Stimulated activated naive B cell treated with anti-CD40 and anti-IgM and Interleukin-4, amounts not matched to agents 10 μg/mL and 1 μg/mL and 100 μg/mL, for 72 hours (primary cell): ENCODE measurements around the gene BBS1.

Experiments
- ATAC-seq, 2 donors: fragments of 150-1000 bp; cut with Tn5 transposase; replicated peaks; 2 replicates each; pipeline ENCODE4 v1.10.0; 2021; ENCODE audit warnings: moderate library complexity in 1 of 2
- DNase-seq: peaks from one replicate; pipeline ENCODE4 v3.0.0; 2021
- H3K27ac Mint-ChIP-seq: one replicate; pipeline ENCODE4 v1.8.0; 2022; ENCODE audit warnings: mild to moderate bottlenecking, mixed read lengths
- H3K27me3 Mint-ChIP-seq, 2 donors: one replicate each; pipeline ENCODE4 v1.8.0; 2022; ENCODE audit warnings: mixed read lengths in 2 of 2
- H3K36me3 Mint-ChIP-seq, 2 donors: one replicate each; pipeline ENCODE4 v1.8.0; 2022; ENCODE audit warnings: mixed read lengths in 2 of 2, mild to moderate bottlenecking in 1 of 2
- H3K4me1 Mint-ChIP-seq, 2 donors: one replicate each; pipeline ENCODE4 v1.8.0; 2022; ENCODE audit warnings: mixed read lengths in 2 of 2, mild to moderate bottlenecking in 1 of 2
- H3K4me3 Mint-ChIP-seq, 2 donors: one replicate each; pipeline ENCODE4 v1.8.0; 2022; ENCODE audit warnings: mild to moderate bottlenecking in 2 of 2, mixed read lengths in 2 of 2, moderate library complexity in 1 of 2
- H3K9me3 Mint-ChIP-seq, 2 donors: one replicate each; pipeline ENCODE4 v1.8.0; 2022; ENCODE audit warnings: mixed read lengths in 2 of 2, mild to moderate bottlenecking in 1 of 2

The BBS1 gene

GRCh38 chr11:66488957-66489356 is 21.5 kb upstream of the BBS1 start:
- Mint-ChIP-seq H3K4me3 (no peak overlapping the region), H3K4me1 (peaks cover 3 to 5% of the 10 kb centered on the region in 2 donors), H3K36me3 (peaks cover 47 to 58% of the 10 kb centered on the region in 2 donors)

GRCh38 chr11:66489636-66490035 is 20.8 kb upstream of the BBS1 start:
- Mint-ChIP-seq H3K9me3 (no peaks in the 10 kb centered on the region), H3K36me3 (peaks cover 50 to 58% of the 10 kb centered on the region in 2 donors)
- no peak for ATAC-seq

More at GRCh38 chr11:66488957-66489356, 21.5 kb upstream of the BBS1 start:
- ATAC-seq (no peak), DNase-seq (no peak)
- Mint-ChIP-seq H3K27ac (no peak overlapping the region), H3K27me3 (no peaks in the 10 kb centered on the region), H3K9me3 (no peaks in the 10 kb centered on the region)

GRCh38 chr11:66491315-66491935 is 19.0 kb upstream of the BBS1 start:
- no peak for DNase-seq
- peak; percentile 52 to 66 for ATAC-seq
- Mint-ChIP-seq H3K36me3 (peaks cover 46 to 53% of the 10 kb centered on the region in 2 donors), H3K27ac (no peak overlapping the region), H3K27me3 (no peaks in the 10 kb centered on the region), H3K9me3 (no peaks in the 10 kb centered on the region), H3K4me3 (no peak overlapping the region), H3K4me1 (no peaks in the 10 kb centered on the region)

More at GRCh38 chr11:66489636-66490035, 20.8 kb upstream of the BBS1 start:
- Mint-ChIP-seq H3K27ac (no peak overlapping the region), H3K4me3 (no peak overlapping the region), H3K27me3 (no peaks in the 10 kb centered on the region), H3K4me1 (peaks cover 2 to 4% of the 10 kb centered on the region in 2 donors)
- no peak for DNase-seq

GRCh38 chr11:66492161-66492865 is 18.1 kb upstream of the BBS1 start:
- no peaks in the 10 kb centered on the region for H3K27me3 Mint-ChIP-seq
- ATAC-seq (no peak), DNase-seq (no peak)
- no peaks in the 10 kb centered on the region for H3K4me1 Mint-ChIP-seq
- H3K27ac Mint-ChIP-seq, result peak overlapping the region; percentile 11
- peaks cover 46 to 49% of the 10 kb centered on the region in 2 donors for H3K36me3 Mint-ChIP-seq
- no peaks in the 10 kb centered on the region for H3K9me3 Mint-ChIP-seq
- no peak overlapping the region for H3K4me3 Mint-ChIP-seq

- no peaks in the 10 kb centered on the region for H3K27me3 Mint-ChIP-seq
- DNase-seq (no peak), ATAC-seq (no peak)
- H3K4me3 Mint-ChIP-seq, result no peak overlapping the region
- H3K4me1 Mint-ChIP-seq, result no peaks in the 10 kb centered on the region
- peaks cover 41 to 42% of the 10 kb centered on the region in 2 donors for H3K36me3 Mint-ChIP-seq
- no peak overlapping the region for H3K27ac Mint-ChIP-seq
- H3K9me3 Mint-ChIP-seq, result no peaks in the 10 kb centered on the region
Measured at GRCh38 chr11:66493130-66493529, 17.3 kb upstream of the BBS1 start.

- Mint-ChIP-seq H3K4me1 (no peaks in the 10 kb centered on the region), H3K4me3 (no peak overlapping the region), H3K36me3 (peaks cover 41 to 42% of the 10 kb centered on the region in 2 donors), H3K27me3 (no peaks in the 10 kb centered on the region), H3K27ac (no peak overlapping the region), H3K9me3 (no peaks in the 10 kb centered on the region)
- ATAC-seq, result no peak
- DNase-seq, result no peak
Measured at GRCh38 chr11:66494458-66494857, 16.0 kb upstream of the BBS1 start.

- H3K27me3 Mint-ChIP-seq, result no peaks in the 10 kb centered on the region
- H3K36me3 Mint-ChIP-seq, result peaks cover 37 to 42% of the 10 kb centered on the region in 2 donors
- H3K4me3 Mint-ChIP-seq, result no peak overlapping the region
- no peak for ATAC-seq
- H3K27ac Mint-ChIP-seq, result no peak overlapping the region
- DNase-seq, result no peak
- H3K9me3 Mint-ChIP-seq, result no peaks in the 10 kb centered on the region
- H3K4me1 Mint-ChIP-seq, result no peaks in the 10 kb centered on the region
Measured at GRCh38 chr11:66494935-66495334, 15.5 kb upstream of the BBS1 start.

- Mint-ChIP-seq H3K27me3 (no peaks in the 10 kb centered on the region), H3K4me1 (no peaks in the 10 kb centered on the region), H3K4me3 (no peak overlapping the region), H3K27ac (no peak overlapping the region), H3K36me3 (peaks cover 36 to 40% of the 10 kb centered on the region in 2 donors), H3K9me3 (no peaks in the 10 kb centered on the region)
- DNase-seq, result no peak
- ATAC-seq, result peak in 1 of 2 donors; percentile 33
Measured at GRCh38 chr11:66495401-66495854, 15.0 kb upstream of the BBS1 start.

- Mint-ChIP-seq H3K36me3 (peaks cover 35 to 42% of the 10 kb centered on the region in 2 donors), H3K27ac (no peak overlapping the region), H3K4me3 (no peak overlapping the region), H3K9me3 (no peaks in the 10 kb centered on the region), H3K27me3 (no peaks in the 10 kb centered on the region), H3K4me1 (no peaks in the 10 kb centered on the region)
- ATAC-seq (no peak), DNase-seq (no peak)
Measured at GRCh38 chr11:66497206-66497605, 13.2 kb upstream of the BBS1 start.

- Mint-ChIP-seq H3K9me3 (no peaks in the 10 kb centered on the region), H3K4me1 (no peaks in the 10 kb centered on the region), H3K36me3 (peaks cover 29 to 33% of the 10 kb centered on the region in 2 donors), H3K4me3 (no peak overlapping the region), H3K27me3 (no peaks in the 10 kb centered on the region), H3K27ac (no peak overlapping the region)
- ATAC-seq (no peak), DNase-seq (no peak)
Measured at GRCh38 chr11:66498506-66498905, 11.9 kb upstream of the BBS1 start.

GRCh38 chr11:66505276-66505816 is 5.1 kb upstream of the BBS1 start:
- H3K4me1 Mint-ChIP-seq, result peaks cover 1 to 8% of the 10 kb centered on the region in 2 donors
- H3K27ac Mint-ChIP-seq, result no peak overlapping the region
- H3K27me3 Mint-ChIP-seq, result no peaks in the 10 kb centered on the region
- no peaks in the 10 kb centered on the region for H3K9me3 Mint-ChIP-seq
- ATAC-seq (no peak), DNase-seq (no peak)
- peaks cover 30 to 61% of the 10 kb centered on the region in 2 donors for H3K36me3 Mint-ChIP-seq
- no peak overlapping the region for H3K4me3 Mint-ChIP-seq

- ATAC-seq (no peak), DNase-seq (no peak)
- Mint-ChIP-seq H3K36me3 (peaks cover 21 to 42% of the 10 kb centered on the region in 2 donors), H3K9me3 (no peaks in the 10 kb centered on the region), H3K4me1 (peaks cover 11 to 24% of the 10 kb centered on the region in 2 donors), H3K27me3 (no peaks in the 10 kb centered on the region), H3K4me3 (no peak overlapping the region), H3K27ac (no peak overlapping the region)
Measured at GRCh38 chr11:66509131-66509561, 1.3 kb upstream of the BBS1 start.

- Mint-ChIP-seq H3K27me3 (no peaks in the 10 kb centered on the region), H3K4me3 (peak overlapping the region; percentile 94 to 95), H3K4me1 (peaks cover 11 to 29% of the 10 kb centered on the region in 2 donors), H3K36me3 (peaks cover 17 to 42% of the 10 kb centered on the region in 2 donors), H3K9me3 (no peaks in the 10 kb centered on the region), H3K27ac (peak overlapping the region; percentile 82)
- ATAC-seq, result no peak
- DNase-seq, result no peak
Measured at GRCh38 chr11:66510990-66511339, 530 bp downstream of the BBS1 start.

- Mint-ChIP-seq H3K4me3 (no peak overlapping the region), H3K9me3 (no peaks in the 10 kb centered on the region), H3K36me3 (peaks cover 36 to 37% of the 10 kb centered on the region in 2 donors), H3K4me1 (no peaks in the 10 kb centered on the region), H3K27ac (no peak overlapping the region), H3K27me3 (no peaks in the 10 kb centered on the region)
- DNase-seq (no peak), ATAC-seq (no peak)
Measured at GRCh38 chr11:66523611-66524010, 13.2 kb downstream of the BBS1 start.
